ENCODE measurements around the gene IFI30. TPM values are rescaled to one million over a fixed set of nuclear protein-coding genes. Genes with fewer than 3 reads are reported as not detected.

Gene IFI30
- total and polyA plus RNA-seq, 8 donors = 7.3 to 986 (median 13.0) TPM

- Histone ChIP-seq H3K27me3 (no peaks in the 10 kb centered on the region), H3K36me3 (peaks cover 0 to 50% of the 10 kb centered on the region in 2 donors), H3K27ac (peak overlapping the region; percentile 78 to 88), H3K9me3 (no peaks in the 10 kb centered on the region), H3K4me1 (peaks cover 4 to 87% of the 10 kb centered on the region in 2 donors), H3K4me3 (peak overlapping the region; percentile 58 to 76)
- intact Hi-C loops (cut with DNase I) = no loop called here
- ATAC-seq (peak; percentile 26), DNase-seq (peak in 2 of 4 donors; percentile 90 to 94)
- TF ChIP-seq, protein P1, sequence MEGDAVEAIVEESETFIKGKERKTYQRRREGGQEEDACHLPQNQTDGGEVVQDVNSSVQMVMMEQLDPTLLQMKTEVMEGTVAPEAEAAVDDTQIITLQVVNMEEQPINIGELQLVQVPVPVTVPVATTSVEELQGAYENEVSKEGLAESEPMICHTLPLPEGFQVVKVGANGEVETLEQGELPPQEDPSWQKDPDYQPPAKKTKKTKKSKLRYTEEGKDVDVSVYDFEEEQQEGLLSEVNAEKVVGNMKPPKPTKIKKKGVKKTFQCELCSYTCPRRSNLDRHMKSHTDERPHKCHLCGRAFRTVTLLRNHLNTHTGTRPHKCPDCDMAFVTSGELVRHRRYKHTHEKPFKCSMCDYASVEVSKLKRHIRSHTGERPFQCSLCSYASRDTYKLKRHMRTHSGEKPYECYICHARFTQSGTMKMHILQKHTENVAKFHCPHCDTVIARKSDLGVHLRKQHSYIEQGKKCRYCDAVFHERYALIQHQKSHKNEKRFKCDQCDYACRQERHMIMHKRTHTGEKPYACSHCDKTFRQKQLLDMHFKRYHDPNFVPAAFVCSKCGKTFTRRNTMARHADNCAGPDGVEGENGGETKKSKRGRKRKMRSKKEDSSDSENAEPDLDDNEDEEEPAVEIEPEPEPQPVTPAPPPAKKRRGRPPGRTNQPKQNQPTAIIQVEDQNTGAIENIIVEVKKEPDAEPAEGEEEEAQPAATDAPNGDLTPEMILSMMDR (IDR thresholded peaks at IDR 0.05) = no peak
Observed at GRCh38 chr19:18173054-18173571, 500 bp upstream of the IFI30 start.

DNA sequence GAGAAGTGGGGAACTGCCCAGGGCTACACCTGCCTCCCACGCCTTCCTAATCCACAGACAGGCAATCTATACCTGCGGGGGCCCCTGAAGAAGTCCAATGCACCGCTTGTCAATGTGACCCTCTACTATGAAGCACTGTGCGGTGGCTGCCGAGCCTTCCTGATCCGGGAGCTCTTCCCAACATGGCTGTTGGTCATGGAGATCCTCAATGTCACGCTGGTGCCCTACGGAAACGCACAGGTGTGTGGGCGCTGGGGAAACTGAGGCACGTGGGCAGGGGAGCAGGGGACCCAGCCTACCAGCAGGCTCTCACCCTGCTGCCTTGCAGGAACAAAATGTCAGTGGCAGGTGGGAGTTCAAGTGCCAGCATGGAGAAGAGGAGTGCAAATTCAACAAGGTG, 1.4 kb downstream of the IFI30 start:
- ATAC-seq = no peak
- H3K4me3 ChIP-seq = peak overlapping the region; percentile 58 to 76
- peak overlapping the region in 1 of 2 donors; percentile 78 for H3K27ac ChIP-seq
- no peak for DNase-seq
- H3K4me1 ChIP-seq = peaks cover 4 to 77% of the 10 kb centered on the region in 2 donors
- no peaks in the 10 kb centered on the region for H3K9me3 ChIP-seq
- H3K36me3 ChIP-seq = peaks cover 0 to 47% of the 10 kb centered on the region in 2 donors
- intact Hi-C loops (cut with DNase I) = no loop called here
- H3K27me3 ChIP-seq = no peaks in the 10 kb centered on the region
- TF ChIP-seq, protein P1 (IDR thresholded peaks at IDR 0.05) = no peak

- Histone ChIP-seq H3K27me3 (no peaks in the 10 kb centered on the region), H3K4me3 (peak overlapping the region in 1 of 2 donors; percentile 76), H3K9me3 (no peaks in the 10 kb centered on the region), H3K27ac (no peak overlapping the region), H3K4me1 (peaks cover 4 to 73% of the 10 kb centered on the region in 2 donors), H3K36me3 (peaks cover 0 to 47% of the 10 kb centered on the region in 2 donors)
- TF ChIP-seq, protein P1 (IDR thresholded peaks at IDR 0.05) = no peak
- no peak for DNase-seq
- no peak for ATAC-seq
- intact Hi-C loops (cut with DNase I) = no loop called here
Observed at GRCh38 chr19:18176367-18177310, 3.0 kb downstream of the IFI30 start.

DNA sequence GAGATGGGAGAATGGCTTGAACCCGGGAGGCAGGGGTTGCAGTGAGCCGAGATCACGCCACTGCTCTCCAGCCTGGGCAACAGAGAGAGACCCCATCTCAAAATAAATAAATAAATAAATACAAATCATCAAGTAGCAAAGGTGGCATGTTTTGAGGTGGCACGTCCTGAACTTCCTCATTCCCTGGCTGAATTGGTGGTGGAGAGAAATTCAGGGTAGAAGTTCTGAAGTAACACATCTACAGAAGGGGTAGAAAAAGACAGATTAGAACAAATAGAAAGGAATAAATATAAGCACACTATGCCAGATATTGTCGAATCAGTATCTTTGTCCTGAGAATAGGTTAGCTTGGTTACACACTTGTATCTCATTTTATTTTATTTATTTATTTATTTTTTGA, 6.3 kb downstream of the IFI30 start:
- intact Hi-C loops (cut with DNase I) = no loop called here
- H3K27me3 ChIP-seq = no peaks in the 10 kb centered on the region
- peaks cover 0 to 48% of the 10 kb centered on the region in 2 donors for H3K4me1 ChIP-seq
- H3K27ac ChIP-seq = peak overlapping the region in 1 of 2 donors; percentile 84
- DNase-seq (no peak), ATAC-seq (peak; percentile 4)
- no peaks in the 10 kb centered on the region for H3K9me3 ChIP-seq
- peaks cover 0 to 46% of the 10 kb centered on the region in 2 donors for H3K36me3 ChIP-seq
- no peak overlapping the region for H3K4me3 ChIP-seq
- TF ChIP-seq, protein P1 (IDR thresholded peaks at IDR 0.05) = no peak

DNA sequence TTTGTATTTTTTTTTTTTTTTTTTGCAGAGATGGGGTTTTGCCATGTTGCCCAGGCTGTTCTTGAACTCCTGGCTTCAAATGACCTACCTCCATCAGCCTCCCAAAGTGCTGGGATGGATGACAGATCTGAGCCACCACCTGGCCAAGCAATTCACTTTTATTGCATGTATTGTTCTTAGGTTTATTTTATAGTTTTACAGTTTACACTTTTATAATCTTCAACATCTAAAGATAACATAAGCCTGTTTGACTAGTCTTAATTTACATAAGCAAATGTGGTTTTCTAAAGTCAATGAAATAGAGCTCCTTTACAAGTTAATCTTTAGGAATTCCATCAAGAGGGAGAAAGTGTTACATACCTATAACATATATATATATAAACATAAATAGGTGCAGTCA, 9.9 kb downstream of the IFI30 start:
- no peak for DNase-seq
- Histone ChIP-seq H3K4me1 (peaks cover 0 to 19% of the 10 kb centered on the region in 2 donors), H3K27ac (no peak overlapping the region), H3K36me3 (peaks cover 0 to 10% of the 10 kb centered on the region in 2 donors), H3K27me3 (no peaks in the 10 kb centered on the region), H3K9me3 (no peaks in the 10 kb centered on the region), H3K4me3 (no peak overlapping the region)
- intact Hi-C loops (cut with DNase I) = no loop called here
- no peak for ATAC-seq
- TF ChIP-seq, protein P1 (IDR thresholded peaks at IDR 0.05) = no peak

Measured in left lung (tissue), 10 donors.